IMR-90 (cell line): ENCODE measurements around the gene PNMA8A. TPM values are rescaled to one million over a fixed set of nuclear protein-coding genes. Genes with fewer than 3 reads are reported as not detected.

ENCODE experiments used
- ATAC-seq: fragments of 200-7000 bp; cut with Tn5 transposase; 2 replicates; pipeline ENCODE4 v1.9.1; 2020; ENCODE audit warnings: low read depth, mild to moderate bottlenecking, moderate library complexity
- BruUV-seq: library from RNA; stranded (reverse); fragments of 400-500 nt; replicated peaks from 2 replicates; lab custom pipeline; 2021; lab: Mats Ljungman, UMichigan
- CTCF ChIA-PET: fragments of 300-600 bp; formaldehyde crosslinking; extraction: SDS; loops from one replicate; lab custom pipeline; 2021; ENCODE audit warnings: antibody characterized with exemption; lab: Yijun Ruan, JAX
- POLR2A ChIA-PET: fragments of 300-600 bp; sonication (Branson Sonifier 250); formaldehyde crosslinking; loops from one replicate; lab custom pipeline; 2022; ENCODE audit warnings: antibody characterized with exemption; ENCODE audit not compliant: unreplicated experiment; lab: Charles Lee
- DNase-seq: peaks from one replicate; pipeline ENCODE4 v3.0.0; 2013
- H2AFZ ChIP-seq: replicated peaks from 2 replicates; pipeline ENCODE3; 2013; ENCODE audit warnings: low read length, mild to moderate bottlenecking; ENCODE audit not compliant: poor library complexity
- H2AK5ac ChIP-seq: 2 replicates; pipeline ENCODE4 v1.6.1; 2013; ENCODE audit warnings: low read depth, low read length, inconsistent platforms
- H2AK9ac ChIP-seq: replicated peaks from 2 replicates; pipeline ENCODE3; 2013; ENCODE audit warnings: mild to moderate bottlenecking, low read depth, low read length, moderate library complexity; ENCODE audit not compliant: poor library complexity
- H2BK120ac ChIP-seq: 2 replicates; pipeline ENCODE4 v1.6.1; 2013; ENCODE audit warnings: low read depth, low read length, inconsistent platforms
- H2BK15ac ChIP-seq: 3 replicates; pipeline ENCODE4 v1.6.1; 2013; ENCODE audit warnings: low read depth, low read length, inconsistent platforms
- H2BK20ac ChIP-seq: 2 replicates; pipeline ENCODE4 v1.6.1; 2013; ENCODE audit warnings: low read depth, mild to moderate bottlenecking, inconsistent platforms, low read length, moderate library complexity
- H2BK5ac ChIP-seq: 2 replicates; pipeline ENCODE4 v1.6.1; 2013; ENCODE audit warnings: mild to moderate bottlenecking, low read depth, low read length, inconsistent platforms; ENCODE audit not compliant: poor library complexity, severe bottlenecking
- H3K14ac ChIP-seq: replicated peaks from 2 replicates; pipeline ENCODE4 v1.6.1; 2013; ENCODE audit warnings: low read depth, low read length, inconsistent platforms
- H3K18ac ChIP-seq: 2 replicates; pipeline ENCODE4 v1.6.1; 2013; ENCODE audit warnings: low read depth, low read length, control low read depth
- H3K23ac ChIP-seq: 2 replicates; pipeline ENCODE4 v1.6.1; 2013; ENCODE audit warnings: low read depth, low read length, inconsistent platforms
- H3K27ac ChIP-seq: 2 replicates; pipeline ENCODE4 v1.5.1; 2013; ENCODE audit warnings: mild to moderate bottlenecking, control low read depth, low read length; ENCODE audit not compliant: insufficient read depth
- H3K27me3 ChIP-seq: 2 replicates; pipeline ENCODE4 v1.6.1; 2013; ENCODE audit warnings: low read length; ENCODE audit not compliant: control insufficient read depth, insufficient read depth
- H3K36me3 ChIP-seq: 2 replicates; pipeline ENCODE4 v1.6.1; 2013; ENCODE audit warnings: low read length, mixed read lengths; ENCODE audit not compliant: control insufficient read depth, insufficient read depth
- H3K4ac ChIP-seq: 2 replicates; pipeline ENCODE4 v1.6.1; 2013; ENCODE audit warnings: low read depth, low read length, inconsistent platforms
- H3K4me1 ChIP-seq: 2 replicates; pipeline ENCODE4 v1.6.1; 2013; ENCODE audit warnings: low read length, mixed read lengths; ENCODE audit not compliant: control insufficient read depth, insufficient read depth
- H3K4me2 ChIP-seq: 2 replicates; pipeline ENCODE4 v1.6.1; 2013; ENCODE audit warnings: low read depth, mild to moderate bottlenecking, control low read depth, low read length, moderate library complexity
- H3K4me3 ChIP-seq: 2 replicates; pipeline ENCODE4 v1.5.1; 2013; ENCODE audit warnings: low read depth, mild to moderate bottlenecking, control low read depth, low read length, moderate library complexity; ENCODE audit not compliant: insufficient read depth
- H3K56ac ChIP-seq: 2 replicates; pipeline ENCODE4 v1.6.1; 2013; ENCODE audit warnings: low read length, inconsistent platforms; ENCODE audit not compliant: insufficient read depth; ENCODE audit errors: extremely low read depth
- H3K79me1 ChIP-seq, 2 experiments: 2 replicates each; pipeline ENCODE4 v1.6.1; 2013; ENCODE audit warnings: low read length in 2 of 2, inconsistent platforms in 1 of 2, low read depth in 1 of 2
- H3K9ac ChIP-seq: 2 replicates; pipeline ENCODE4 v1.6.1; 2013; ENCODE audit warnings: low read depth, low read length, control low read depth
- H3K9me1 ChIP-seq: 2 replicates; pipeline ENCODE4 v1.6.1; 2013; ENCODE audit warnings: low read length, inconsistent platforms; ENCODE audit not compliant: insufficient read depth
- H3K9me3 ChIP-seq: 2 replicates; pipeline ENCODE4 v1.6.1; 2013; ENCODE audit warnings: low read length; ENCODE audit not compliant: control insufficient read depth, insufficient read depth
- H4K20me1 ChIP-seq: 2 replicates; pipeline ENCODE4 v1.6.1; 2013; ENCODE audit warnings: low read length, inconsistent platforms; ENCODE audit not compliant: insufficient read depth
- H4K5ac ChIP-seq: 2 replicates; pipeline ENCODE4 v1.6.1; 2013; ENCODE audit warnings: mild to moderate bottlenecking, low read depth, low read length, control low read depth
- H4K8ac ChIP-seq, 2 experiments: 2 replicates each; pipeline ENCODE4 v1.6.1; 2013; ENCODE audit warnings: low read depth in 2 of 2, low read length in 2 of 2, control low read depth in 1 of 2, inconsistent platforms in 1 of 2
- H4K91ac ChIP-seq: 2 replicates; pipeline ENCODE4 v1.6.1; 2013; ENCODE audit warnings: low read depth, low read length, inconsistent platforms; ENCODE audit not compliant: insufficient read depth
- BHLHE40 ChIP-seq: fragments of 150-350 bp; IDR thresholded peaks from 2 replicates; pipeline ENCODE4 v1.6.1; 2016; ENCODE audit warnings: mild to moderate bottlenecking, low read depth, low read length
- CEBPB ChIP-seq: IDR thresholded peaks from 2 replicates; pipeline ENCODE4 v1.6.1; 2012; ENCODE audit warnings: low read depth, low read length, improper control_type of control experiment
- CHD1 ChIP-seq: IDR thresholded peaks from 2 replicates; pipeline ENCODE4 v1.6.1; 2012; ENCODE audit warnings: low read depth, low read length, improper control_type of control experiment
- CTCF ChIP-seq: conservative IDR thresholded peaks from 2 replicates; pipeline ENCODE4 v1.5.1; 2012; ENCODE audit warnings: mild to moderate bottlenecking, low read depth, low read length, improper control_type of control experiment
- ELK1 ChIP-seq: fragments of 150-350 bp; IDR thresholded peaks from 2 replicates; pipeline ENCODE4 v1.6.1; 2016; ENCODE audit warnings: low read depth, mild to moderate bottlenecking, low read length, moderate library complexity, borderline replicate concordance
- FOS ChIP-seq: fragments of 150-350 bp; IDR thresholded peaks from 2 replicates; pipeline ENCODE4 v1.6.1; 2016; ENCODE audit warnings: low read depth, low read length
- MAFK ChIP-seq: IDR thresholded peaks from 2 replicates; pipeline ENCODE4 v1.6.1; 2012; ENCODE audit warnings: low read depth, low read length, improper control_type of control experiment
- MAZ ChIP-seq: IDR thresholded peaks from 2 replicates; pipeline ENCODE4 v1.6.1; 2012; ENCODE audit warnings: low read depth, mild to moderate bottlenecking, low read length, improper control_type of control experiment, moderate library complexity, borderline replicate concordance
- MXI1 ChIP-seq: IDR thresholded peaks from 2 replicates; pipeline ENCODE4 v1.6.1; 2012; ENCODE audit warnings: low read depth, mild to moderate bottlenecking, low read length, moderate library complexity, borderline replicate concordance
- NFE2L2 ChIP-seq: fragments of 150-350 bp; IDR thresholded peaks from 2 replicates; pipeline ENCODE4 v1.6.1; 2016; ENCODE audit warnings: low read depth, mild to moderate bottlenecking, low read length
- POLR2A ChIP-seq: IDR thresholded peaks from 2 replicates; pipeline ENCODE4 v1.6.1; 2012; ENCODE audit warnings: mild to moderate bottlenecking, low read depth, low read length
- RAD21 ChIP-seq: IDR thresholded peaks from 2 replicates; pipeline ENCODE4 v1.6.1; 2012; ENCODE audit warnings: low read length, improper control_type of control experiment
- RCOR1 ChIP-seq: IDR thresholded peaks from 2 replicates; pipeline ENCODE4 v1.6.1; 2012; ENCODE audit warnings: mild to moderate bottlenecking, low read length, improper control_type of control experiment; ENCODE audit not compliant: insufficient replicate concordance
- RFX5 ChIP-seq: IDR thresholded peaks from 2 replicates; pipeline ENCODE4 v1.8.0; 2012; ENCODE audit warnings: low read depth, mild to moderate bottlenecking, low read length, moderate library complexity
- SMC3 ChIP-seq: fragments of 150-350 bp; IDR thresholded peaks from 2 replicates; pipeline ENCODE4 v1.6.1; 2016; ENCODE audit warnings: low read depth, mild to moderate bottlenecking, antibody characterized with exemption, low read length, moderate library complexity
- USF2 ChIP-seq: fragments of 150-350 bp; IDR thresholded peaks from 2 replicates; pipeline ENCODE4 v1.6.1; 2017; ENCODE audit warnings: mild to moderate bottlenecking, antibody characterized with exemption, low read length, low read depth
- WGBS, 2 experiments: methylation state at CpG; one replicate each; pipeline versions ENCODE4 v1.1.5 to v1.1.7; 2013; ENCODE audit warnings: missing lambda C conversion rate in 2 of 2; ENCODE audit not compliant: insufficient read length in 1 of 2; ENCODE audit errors: extremely low coverage in 2 of 2; 5-methylcytosine and 5-hydroxymethylcytosine counted together
- dilution Hi-C: fragments of 300-500 bp; cut with HindIII; formaldehyde crosslinking; loops from one replicate; pipeline ENCODE4 v1.14.3; 2018; ENCODE audit warnings: low sequenced_read_pairs; ENCODE audit not compliant: unreplicated experiment
- in situ Hi-C: fragments of 300-500 bp; cut with MboI; formaldehyde crosslinking; loops from 3 replicates; pipeline ENCODE4 v1.14.3; 2019; ENCODE audit warnings: low sequenced_read_pairs, inconsistent platforms, mixed read lengths
- intact Hi-C: fragments of 100-400 bp; cut with micrococcal nuclease; formaldehyde crosslinking; loops from 2 replicates; pipeline ENCODE4 v1.10.0; 2022
- polyA plus RNA-seq, 3 experiments: library from polyadenylated mRNA; depleted of rRNA; stranded (reverse); fragments of >200 nt; gene quantifications; 2 replicates each; pipeline ENCODE4 v1.2.3, GENCODE V29; 2012; ENCODE audit warnings: low replicate concordance in 1 of 3
- total RNA-seq: library from RNA; depleted of rRNA; stranded (reverse); fragments of >200 nt; gene quantifications from 2 replicates; pipeline ENCODE4 v1.2.3, GENCODE V29; 2012

PNMA8A gene
- total and polyA plus RNA-seq, 2 of the 4 experiments (the other 2 are of a cell fraction): 0.77 to 0.90 TPM

- dilution Hi-C loops: no loop called here
- Histone ChIP-seq H3K4ac (no peak overlapping the region), H4K8ac (no peak overlapping the region), H4K91ac (no peak overlapping the region), H2AFZ (no peak overlapping the region), H3K14ac (no peak overlapping the region), H3K27ac (no peak overlapping the region), H2BK5ac (no peak overlapping the region), H3K79me1 (no peaks in the 10 kb centered on the region), H4K20me1 (no peaks in the 10 kb centered on the region), H3K4me2 (no peak overlapping the region), H2BK120ac (no peak overlapping the region), H3K9me3 (no peaks in the 10 kb centered on the region), H2BK20ac (no peak overlapping the region), H3K4me1 (no peaks in the 10 kb centered on the region), H3K27me3 (peaks cover 26% of the 10 kb centered on the region), H3K4me3 (no peak overlapping the region), H3K23ac (no peak overlapping the region), H3K18ac (no peak overlapping the region), H4K5ac (no peak overlapping the region), H2AK9ac (no peak overlapping the region), H3K9ac (no peak overlapping the region), H2AK5ac (no peak overlapping the region), H3K56ac (no peak overlapping the region), H3K9me1 (no peaks in the 10 kb centered on the region), H2BK15ac (no peak overlapping the region), H3K36me3 (no peaks in the 10 kb centered on the region)
- no TSS peak for BruUV-seq
- no peak for TF ChIP-seq RAD21
- no peak for TF ChIP-seq FOS
- no peak for TF ChIP-seq CHD1
- TF ChIP-seq RFX5: no peak
- no peak for TF ChIP-seq ELK1
- TF ChIP-seq BHLHE40: no peak
- TF ChIP-seq USF2: no peak
- TF ChIP-seq CEBPB: no peak
- no peak for TF ChIP-seq MAZ
- TF ChIP-seq RCOR1: no peak
- TF ChIP-seq MAFK: no peak
- TF ChIP-seq SMC3: no peak
- TF ChIP-seq MXI1: no peak
- no peak for TF ChIP-seq POLR2A
- no peak for TF ChIP-seq CTCF
- no peak for TF ChIP-seq NFE2L2
- in situ Hi-C loops: no loop called here
- 82% methylated on average over 3 of the region's 8 CpGs; no CpG with 5 or more reads in 1 of the 2 experiments for WGBS, 2 experiments
- ATAC-seq: no peak
- intact Hi-C loops: no loop called here
- ChIA-PET CTCF (no interaction called here), POLR2A (no interaction called here)
- peak; percentile 14 for DNase-seq
These were observed 26.4 kb upstream of the PNMA8A start for GRCh38 chr19:46497773-46498172.
